ENCODE measurements around the gene ZFYVE27.

The ZFYVE27 gene

DNA sequence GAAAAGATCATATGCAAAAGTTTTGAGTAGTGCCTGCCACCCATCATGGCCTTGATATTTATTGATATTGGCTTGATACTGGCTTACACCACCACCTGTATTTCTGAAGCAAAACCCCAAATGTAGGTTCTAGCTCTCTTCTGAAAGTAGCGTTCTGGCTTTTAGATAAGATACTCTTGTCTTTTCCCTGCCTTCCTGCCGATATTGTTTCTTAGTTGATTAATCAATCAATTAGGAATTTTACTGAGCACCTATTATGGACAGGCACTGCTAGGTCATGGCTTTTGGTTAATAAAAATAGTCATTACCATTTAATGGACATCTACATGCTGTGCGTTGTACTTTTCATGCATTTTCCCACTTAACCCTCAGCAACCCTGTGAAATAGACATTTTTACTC is 27.0 kb downstream of the ZFYVE27 start:
- intact Hi-C loops (cut with DNase I; ENCODE audit: low total_unique reads), result no loop called here
- Histone ChIP-seq H3K4me1 (no peaks in the 10 kb centered on the region), H3K9me3 (no peaks in the 10 kb centered on the region), H3K27ac (no peak overlapping the region), H3K4me3 (no peak overlapping the region), H3K27me3 (no peaks in the 10 kb centered on the region), H3K36me3 (peaks cover 7 to 42% (median 33%) of the 10 kb centered on the region in 3 donors)
- TF ChIP-seq, protein P1, sequence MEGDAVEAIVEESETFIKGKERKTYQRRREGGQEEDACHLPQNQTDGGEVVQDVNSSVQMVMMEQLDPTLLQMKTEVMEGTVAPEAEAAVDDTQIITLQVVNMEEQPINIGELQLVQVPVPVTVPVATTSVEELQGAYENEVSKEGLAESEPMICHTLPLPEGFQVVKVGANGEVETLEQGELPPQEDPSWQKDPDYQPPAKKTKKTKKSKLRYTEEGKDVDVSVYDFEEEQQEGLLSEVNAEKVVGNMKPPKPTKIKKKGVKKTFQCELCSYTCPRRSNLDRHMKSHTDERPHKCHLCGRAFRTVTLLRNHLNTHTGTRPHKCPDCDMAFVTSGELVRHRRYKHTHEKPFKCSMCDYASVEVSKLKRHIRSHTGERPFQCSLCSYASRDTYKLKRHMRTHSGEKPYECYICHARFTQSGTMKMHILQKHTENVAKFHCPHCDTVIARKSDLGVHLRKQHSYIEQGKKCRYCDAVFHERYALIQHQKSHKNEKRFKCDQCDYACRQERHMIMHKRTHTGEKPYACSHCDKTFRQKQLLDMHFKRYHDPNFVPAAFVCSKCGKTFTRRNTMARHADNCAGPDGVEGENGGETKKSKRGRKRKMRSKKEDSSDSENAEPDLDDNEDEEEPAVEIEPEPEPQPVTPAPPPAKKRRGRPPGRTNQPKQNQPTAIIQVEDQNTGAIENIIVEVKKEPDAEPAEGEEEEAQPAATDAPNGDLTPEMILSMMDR (IDR thresholded peaks at IDR 0.05), result no peak
- DNase-seq, result no peak

DNA sequence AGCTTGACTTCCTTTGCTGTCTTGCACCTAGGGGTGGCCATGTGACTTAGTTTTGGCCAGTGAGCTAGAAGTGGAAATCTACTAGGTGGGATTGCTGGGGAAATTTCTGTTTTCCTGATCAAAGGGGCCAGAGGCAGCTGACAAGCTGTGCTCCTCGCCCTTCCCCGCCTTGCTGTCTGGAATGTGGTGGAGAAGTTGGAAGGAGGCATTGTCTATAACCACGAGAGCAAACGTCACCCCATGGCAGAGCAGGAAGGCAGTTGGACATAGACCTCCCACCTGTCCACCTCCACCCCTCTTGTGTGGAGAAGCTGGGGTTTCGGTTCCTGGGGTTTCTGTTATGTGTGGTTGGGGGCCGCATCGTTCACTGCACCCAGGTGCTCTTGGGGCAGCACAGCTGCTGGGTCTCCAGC is 27.6 kb downstream of the ZFYVE27 start:
- intact Hi-C loops (cut with DNase I; ENCODE audit: low total_unique reads), result no loop called here
- Histone ChIP-seq H3K27me3 (peaks cover 0 to 3% of the 10 kb centered on the region in 2 donors), H3K4me3 (no peak overlapping the region), H3K36me3 (peaks cover 3 to 36% (median 27%) of the 10 kb centered on the region in 3 donors), H3K4me1 (no peaks in the 10 kb centered on the region), H3K27ac (no peak overlapping the region), H3K9me3 (no peaks in the 10 kb centered on the region)
- TF ChIP-seq, protein P1 (IDR thresholded peaks at IDR 0.05), result no peak
- DNase-seq, result no peak

DNA sequence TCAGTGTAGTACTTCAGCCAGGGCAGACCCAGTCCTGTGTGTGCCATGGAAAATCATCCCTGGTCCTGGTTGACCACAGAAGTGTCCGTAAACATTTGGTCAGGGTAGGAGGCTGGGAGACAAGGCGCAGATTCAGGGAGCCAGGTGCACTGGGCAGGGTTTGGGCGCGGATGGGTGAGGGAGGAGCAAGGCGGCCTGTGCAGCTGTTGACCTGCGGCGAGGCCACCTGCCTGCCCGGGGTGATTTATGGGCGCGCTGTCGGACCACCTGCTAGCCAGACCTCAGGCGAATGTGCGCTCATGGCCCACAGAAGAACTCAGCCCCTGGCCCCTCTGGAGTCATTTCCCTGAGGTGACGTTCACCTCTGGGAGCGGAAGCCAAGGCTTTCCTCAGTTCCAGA is 28.3 kb downstream of the ZFYVE27 start:
- Histone ChIP-seq H3K27me3 (peaks cover 0 to 9% of the 10 kb centered on the region in 2 donors), H3K4me1 (no peaks in the 10 kb centered on the region), H3K9me3 (no peaks in the 10 kb centered on the region), H3K36me3 (peaks cover 0 to 29% (median 20%) of the 10 kb centered on the region in 3 donors), H3K27ac (no peak overlapping the region), H3K4me3 (no peak overlapping the region)
- TF ChIP-seq, protein P1 (IDR thresholded peaks at IDR 0.05), result no peak
- intact Hi-C loops (cut with DNase I; ENCODE audit: low total_unique reads), result no loop called here
- no peak for DNase-seq

DNA sequence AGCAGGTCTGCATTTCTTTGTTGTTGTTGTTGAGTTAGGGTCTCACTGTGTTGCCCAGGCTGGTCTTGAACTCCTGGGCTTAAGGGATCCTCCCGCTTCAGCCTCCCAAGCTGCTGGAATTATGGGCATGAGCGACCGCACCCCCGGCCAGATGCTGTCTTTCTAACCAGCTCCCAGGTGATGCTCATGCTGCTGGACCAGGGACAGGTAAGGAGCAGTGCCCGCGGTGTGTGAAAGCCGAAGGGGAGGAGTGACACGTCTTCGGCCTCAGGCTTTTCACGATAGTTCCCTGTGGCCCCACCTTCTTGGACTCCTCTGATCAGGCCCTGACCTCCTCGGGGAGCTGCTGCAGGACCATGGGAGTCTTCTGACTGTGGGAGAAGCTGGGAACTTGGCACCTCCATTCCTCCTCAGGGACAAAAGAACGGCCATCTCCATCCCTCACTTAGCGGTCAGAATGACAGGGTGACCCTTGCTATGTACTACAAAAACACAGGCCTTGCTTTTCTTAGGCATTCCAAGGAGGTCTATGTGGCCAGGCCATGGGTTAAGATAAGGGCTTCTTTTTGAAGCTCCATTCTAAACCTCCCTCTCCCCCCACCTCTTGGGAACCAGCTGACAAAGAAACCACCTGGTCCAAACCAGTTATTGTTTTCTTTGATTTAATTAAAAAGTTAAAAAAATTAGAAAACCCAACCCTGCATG is 29.3 kb downstream of the ZFYVE27 start:
- H3K4me1 ChIP-seq, result peaks cover 0 to 6% (median 5%) of the 10 kb centered on the region in 4 donors
- H3K9me3 ChIP-seq, result no peaks in the 10 kb centered on the region
- no peak overlapping the region for H3K4me3 ChIP-seq
- peaks cover 0 to 19% (median 11%) of the 10 kb centered on the region in 3 donors for H3K36me3 ChIP-seq
- TF ChIP-seq, protein P1 (IDR thresholded peaks at IDR 0.05), result no peak
- intact Hi-C loops (cut with DNase I; ENCODE audit: low total_unique reads), result no loop called here
- no peak for DNase-seq
- peaks cover 0 to 20% of the 10 kb centered on the region in 2 donors for H3K27me3 ChIP-seq
- H3K27ac ChIP-seq, result no peak overlapping the region

DNA sequence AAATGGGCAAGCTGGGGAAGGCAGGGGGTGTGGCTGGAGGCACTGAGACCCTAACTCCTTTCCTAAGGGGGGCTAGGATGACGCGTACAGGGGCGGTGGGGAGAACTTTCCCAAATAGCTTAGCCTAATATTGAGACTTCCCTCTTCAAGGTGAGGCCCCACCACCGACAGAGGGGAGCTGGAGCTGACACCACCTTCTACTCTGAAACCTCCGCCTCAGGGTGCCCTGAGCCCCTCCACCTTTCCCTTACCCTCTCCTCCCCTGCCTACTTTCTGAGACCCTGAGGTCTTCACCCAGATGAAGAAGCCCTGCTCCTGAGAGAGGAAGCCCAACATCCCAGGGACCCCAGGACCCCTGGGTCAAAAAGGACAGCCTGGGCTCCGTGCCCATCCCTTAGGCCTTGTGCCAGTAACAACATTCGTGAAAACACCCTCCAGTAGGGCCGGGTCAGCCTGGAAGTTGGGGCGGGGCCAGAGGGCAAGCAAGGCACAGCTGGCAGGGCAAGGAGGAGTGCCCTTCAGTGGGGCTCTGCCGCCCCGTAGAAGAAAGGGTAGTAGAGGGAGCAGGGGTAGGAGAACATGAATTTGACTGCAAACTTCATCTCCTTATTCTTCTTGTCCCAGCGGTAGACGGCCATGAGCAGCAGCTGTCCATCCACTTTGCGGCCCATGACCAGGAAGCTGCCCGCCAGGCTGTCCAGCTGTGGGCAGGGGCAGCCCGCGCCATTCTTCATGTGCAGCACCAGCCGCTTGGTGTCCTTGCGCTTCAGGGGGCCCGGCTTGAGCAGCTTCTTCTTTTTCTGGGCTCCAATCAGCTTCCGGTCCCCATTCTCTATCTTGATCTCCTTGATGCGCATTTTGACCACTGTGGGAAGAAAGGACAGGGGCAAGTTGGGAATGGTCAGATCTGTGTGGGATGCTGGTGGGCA is 30.3 kb downstream of the ZFYVE27 start:
- H3K4me1 ChIP-seq, result peaks cover 0 to 14% (median 12%) of the 10 kb centered on the region in 4 donors
- TF ChIP-seq, protein P1 (IDR thresholded peaks at IDR 0.05), result no peak
- H3K27me3 ChIP-seq, result peaks cover 0 to 30% of the 10 kb centered on the region in 2 donors
- peaks cover 0 to 9% (median 6%) of the 10 kb centered on the region in 3 donors for H3K36me3 ChIP-seq
- DNase-seq, result no peak
- no peak overlapping the region for H3K27ac ChIP-seq
- intact Hi-C loops (cut with DNase I; ENCODE audit: low total_unique reads), result no loop called here
- H3K4me3 ChIP-seq, result no peak overlapping the region
- H3K9me3 ChIP-seq, result no peaks in the 10 kb centered on the region

Data from tibial artery (tissue), 4 donors.